Adrenal gland (tissue), 12 donors: ENCODE data around the gene CADM1. TPM values are rescaled to one million over a fixed set of nuclear protein-coding genes. Genes with fewer than 3 reads are reported as not detected.

Experiments
- DNase-seq, 7 donors: peaks; one replicate each; pipeline ENCODE4 v3.0.0-alpha.2; 2019 to 2020
- H3K27ac ChIP-seq, 5 donors: fragments of 200-600 bp; sonication (generic) in 4 of 5; 1 replicate in 3 of 5; 2 replicates in 2 of 5; pipeline versions ENCODE4 v1.5.1 to v1.8.0; 2016 to 2020; ENCODE audit warnings: mild to moderate bottlenecking in 1 of 5
- H3K27me3 ChIP-seq: fragments of 200-600 bp; 2 replicates; pipeline ENCODE4 v1.8.0; 2021
- H3K36me3 ChIP-seq, 2 donors: fragments of 200-600 bp; replicated peaks in 1 of 2; 1 replicate in 1 of 2; 2 replicates in 1 of 2; pipeline versions ENCODE4 v1.5.1 to v1.8.0; 2018 to 2022
- H3K4me1 ChIP-seq, 2 donors: fragments of 200-600 bp; replicated peaks in 1 of 2; 1 replicate in 1 of 2; 2 replicates in 1 of 2; pipeline versions ENCODE4 v1.5.1 to v1.8.0; 2018 to 2021
- H3K4me3 ChIP-seq, 4 donors: fragments of 200-600 bp; sonication (generic) in 3 of 4; one replicate each; pipeline ENCODE4 v1.5.1; 2016 to 2018
- H3K9me3 ChIP-seq, 3 donors: fragments of 200-600 bp; sonication (generic) in 1 of 3; replicated peaks in 1 of 3; 1 replicate in 2 of 3; 2 replicates in 1 of 3; pipeline versions ENCODE4 v1.5.1 to v1.8.0; 2016 to 2021
- CTCF ChIP-seq, 6 experiments: fragments of 450-650 bp in 4 of 6; fragments of 200-600 bp in 2 of 6; sonication (generic) in 1 of 6; IDR thresholded peaks; 1 replicate in 5 of 6; 2 replicates in 1 of 6; pipeline versions ENCODE4 v1.5.1 to v1.8.0; 2016 to 2021; ENCODE audit warnings: antibody characterized with exemption in 6 of 6, mild to moderate bottlenecking in 2 of 6, moderate library complexity in 1 of 6
- POLR2A ChIP-seq, 2 donors: fragments of 450-650 bp; IDR thresholded peaks; one replicate each; pipeline ENCODE4 v1.6.1; 2017; ENCODE audit warnings: antibody characterized with exemption in 2 of 2, mild to moderate bottlenecking in 2 of 2, moderate library complexity in 1 of 2
- WGBS, 4 donors: extraction: QIAGEN DNeasy Blood & Tissue Kit in 2 of 4; methylation state at CpG; one replicate each; pipeline versions ENCODE4 v1.1.5 to v1.1.7; 2013 to 2017; 5-methylcytosine and 5-hydroxymethylcytosine counted together
- intact Hi-C, 2 donors: fragments of 100-400 bp; cut with DNase I; formaldehyde crosslinking; loops; one replicate each; pipeline versions ENCODE4 v1.14.1 to v1.15.0; 2022 to 2023
- polyA plus RNA-seq, 3 donors: library from polyadenylated mRNA; stranded (reverse); fragments of 200-250 nt in 2 of 3; fragments of 350-450 nt in 1 of 3; fragmentation: Illumina TruSeq in 1 of 3; extraction: RNeasy Lipid Tissue Mini Kit (QIAGEN cat#74804) in 1 of 3; gene quantifications; one replicate each; pipeline ENCODE4 v1.2.3, GENCODE V29; 2013 to 2014
- total RNA-seq, 9 donors: library from RNA; depleted of rRNA in 4 of 9; stranded (reverse); fragments of >200 nt in 4 of 9; fragments of 120-200 nt in 1 of 9; fragmentation: NEBNext Ultra II Directional in 1 of 9; extraction: Animal tissue kit (Norgen Biotek cat#: 25700) in 1 of 9; gene quantifications; one replicate each; pipeline versions ENCODE4 v1.1.0 to v1.2.4, GENCODE V29; 2013 to 2023
- donor health status: healthy with polysubstance abuse.
- donor health status: Bipolar disorder and iron deficiency.
- donor health status: DM: yes; HTN: yes; CAD: no.
- donor health status: DM: no; HTN: no; CAD: no.
- donor health status: DM: no; HTN: no; CAD: no.
- donor health status: DM: yes; HTN: yes; CAD: no.

The CADM1 gene
- total and polyA plus RNA-seq, 12 donors, result 21.6 to 256 (median 39.8) TPM

- intact Hi-C loops, result no loop called here
- DNase-seq, result no peak
- Histone ChIP-seq H3K27me3 (no peaks in the 10 kb centered on the region), H3K4me3 (no peak overlapping the region), H3K4me1 (no peaks in the 10 kb centered on the region), H3K9me3 (no peaks in the 10 kb centered on the region), H3K27ac (no peak overlapping the region), H3K36me3 (no peaks in the 10 kb centered on the region)
- TF ChIP-seq CTCF (IDR thresholded peaks at IDR 0.05) (no peak), POLR2A (IDR thresholded peaks at IDR 0.05) (no peak)
- WGBS, 4 donors, result 74 to 78% (median 76%) methylated on average over 7 of the region's 7 CpGs
Observed at GRCh38 chr11:115206365-115207022, 297.7 kb downstream of the CADM1 start.

GRCh38 chr11:115202900-115203552, 301.2 kb downstream of the CADM1 start:
- no peak for DNase-seq
- Histone ChIP-seq H3K27me3 (no peaks in the 10 kb centered on the region), H3K36me3 (no peaks in the 10 kb centered on the region), H3K9me3 (no peaks in the 10 kb centered on the region), H3K4me1 (no peaks in the 10 kb centered on the region), H3K27ac (no peak overlapping the region), H3K4me3 (no peak overlapping the region)
- no peak for TF ChIP-seq CTCF (IDR thresholded peaks at IDR 0.05)
- TF ChIP-seq POLR2A (IDR thresholded peaks at IDR 0.05), result no peak
- WGBS, 4 donors, result 53 to 66% (median 62%) methylated on average over 2 of the region's 2 CpGs
- intact Hi-C loops, result no loop called here

DNA sequence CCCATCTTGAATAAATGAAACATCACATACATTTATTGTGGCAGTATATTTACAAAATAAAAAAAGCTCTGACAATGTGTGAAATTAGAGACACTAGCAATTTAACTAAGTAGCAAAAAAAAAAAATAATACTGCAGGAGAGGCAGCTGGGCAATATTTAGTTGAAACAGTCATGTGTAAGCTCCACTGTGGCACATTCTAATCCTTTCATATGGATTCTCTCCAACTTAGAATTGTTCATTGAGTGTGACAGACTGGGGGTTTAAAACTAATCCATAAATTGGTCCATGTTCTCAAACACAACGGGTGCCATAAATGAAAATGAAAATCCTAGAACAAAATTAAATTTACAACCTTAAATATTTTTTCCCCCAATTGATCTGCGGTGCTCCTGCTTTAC, 302.1 kb downstream of the CADM1 start:
- H3K36me3 ChIP-seq, result no peaks in the 10 kb centered on the region
- 88 to 95% (median 91%) methylated on average over 2 of the region's 2 CpGs for WGBS, 4 donors
- H3K4me1 ChIP-seq, result no peaks in the 10 kb centered on the region
- no peak overlapping the region for H3K27ac ChIP-seq
- no peaks in the 10 kb centered on the region for H3K27me3 ChIP-seq
- no peak for DNase-seq
- no peak overlapping the region for H3K4me3 ChIP-seq
- no peak for TF ChIP-seq CTCF (IDR thresholded peaks at IDR 0.05)
- no peak for TF ChIP-seq POLR2A (IDR thresholded peaks at IDR 0.05)
- intact Hi-C loops, result no loop called here
- no peaks in the 10 kb centered on the region for H3K9me3 ChIP-seq

GRCh38 chr11:115201111-115201792, 303.0 kb downstream of the CADM1 start:
- intact Hi-C loops, result no loop called here
- H3K4me1 ChIP-seq, result no peaks in the 10 kb centered on the region
- H3K4me3 ChIP-seq, result no peak overlapping the region
- 69 to 81% (median 73%) methylated on average over 6 of the region's 6 CpGs for WGBS, 4 donors
- H3K27me3 ChIP-seq, result no peaks in the 10 kb centered on the region
- no peaks in the 10 kb centered on the region for H3K9me3 ChIP-seq
- no peak for DNase-seq
- H3K27ac ChIP-seq, result no peak overlapping the region
- TF ChIP-seq CTCF (IDR thresholded peaks at IDR 0.05) (no peak), POLR2A (IDR thresholded peaks at IDR 0.05) (no peak)
- H3K36me3 ChIP-seq, result no peaks in the 10 kb centered on the region
